Activated naive CD4-positive, alpha-beta T cell treated with anti-CD3 and anti-CD28 coated beads for 36 hours (primary cell): ENCODE data around the gene OR10T2. TPM values are rescaled to one million over a fixed set of nuclear protein-coding genes. Genes with fewer than 3 reads are reported as not detected.
"Not testable (repeated sequence)": the region's sequence is repeated elsewhere in the genome, so short reads cannot be mapped to it uniquely, and the experiment has no call there.

Experiments
- CTCF ChIA-PET: fragments of 350-600 bp; sonication (Branson Sonifier 250); formaldehyde crosslinking; loops from one replicate; lab custom pipeline; 2021; ENCODE audit warnings: antibody characterized with exemption; lab: Charles Lee
- DNase-seq: peaks from one replicate; pipeline ENCODE4 v3.0.0-alpha.2; 2020
- H3K27ac Mint-ChIP-seq: one replicate; pipeline ENCODE4 v1.8.0; 2021; ENCODE audit warnings: mild to moderate bottlenecking, mixed read lengths
- H3K27me3 Mint-ChIP-seq: one replicate; pipeline ENCODE4 v1.8.0; 2021; ENCODE audit warnings: low read depth, mixed read lengths
- H3K36me3 Mint-ChIP-seq: one replicate; pipeline ENCODE4 v1.8.0; 2021; ENCODE audit warnings: low read depth, mixed read lengths
- H3K4me1 Mint-ChIP-seq: one replicate; pipeline ENCODE4 v1.8.0; 2021; ENCODE audit warnings: low read depth, mixed read lengths
- H3K4me3 Mint-ChIP-seq: one replicate; pipeline ENCODE4 v1.8.0; 2021; ENCODE audit warnings: mild to moderate bottlenecking, moderate library complexity, mixed read lengths
- H3K9me3 Mint-ChIP-seq: one replicate; pipeline ENCODE4 v1.8.0; 2021; ENCODE audit warnings: mixed read lengths
- intact Hi-C: fragments of 100-400 bp; cut with micrococcal nuclease; formaldehyde crosslinking; loops from one replicate; pipeline ENCODE4 v1.15.1; 2023
- total RNA-seq, 2 experiments: library from RNA; stranded (reverse); gene quantifications; one replicate each; pipeline ENCODE4 v1.2.3, GENCODE V29; 2021

The OR10T2 gene
- total RNA-seq, 2 experiments from 2014 or later = not detected

DNA sequence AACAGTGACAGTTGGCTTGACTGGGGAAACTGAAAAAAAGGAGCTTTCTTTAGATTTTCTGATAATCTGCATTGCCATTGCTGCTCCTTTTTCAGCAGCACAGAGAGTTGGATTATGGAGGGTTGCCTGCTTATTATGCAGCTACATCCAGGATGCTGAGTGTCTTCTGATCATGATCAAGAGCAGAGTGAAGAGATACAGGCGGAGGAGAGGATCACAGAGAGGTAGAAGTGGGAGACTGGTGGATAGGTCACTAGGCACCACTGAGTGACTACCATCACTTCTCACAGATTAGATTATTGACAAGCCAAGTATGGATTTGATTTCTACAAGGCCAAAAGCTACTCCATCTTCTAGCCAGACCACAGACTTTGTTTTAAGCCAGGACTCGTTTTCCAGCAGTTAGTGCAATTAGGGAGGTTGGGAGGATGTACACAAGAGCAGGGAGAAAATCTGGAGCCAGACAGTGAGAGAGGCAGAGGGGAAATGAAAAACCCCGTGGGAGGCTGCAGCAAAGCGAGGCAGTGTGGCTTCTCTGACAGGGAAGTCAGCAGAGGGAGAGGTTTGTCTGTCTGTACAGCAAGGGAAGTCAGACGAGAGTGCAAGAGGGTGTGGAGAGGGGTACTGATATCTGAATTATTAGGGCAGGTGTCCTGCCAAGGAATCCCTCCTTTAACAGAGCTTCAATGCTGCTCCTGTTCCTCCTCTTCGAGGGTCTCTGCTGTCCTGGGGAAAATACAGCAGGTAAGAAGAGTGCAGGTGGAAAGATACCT lies 45.8 kb downstream of the OR10T2 start, which contains the start of gene CD1E:
TSS of gene CD1E (plus strand) at position 592 of the 773 bp plus-strand sequence. CDS start at position 687, 95 bp downstream.
- intact Hi-C loops = no loop called here
- no peaks in the 10 kb centered on the region for H3K4me1 Mint-ChIP-seq
- CTCF ChIA-PET = no interaction called here
- peaks cover 22% of the 10 kb centered on the region for H3K27me3 Mint-ChIP-seq
- no peaks in the 10 kb centered on the region for H3K9me3 Mint-ChIP-seq
- no peak within 1 kb of the TSS for H3K27ac Mint-ChIP-seq
- no peak for DNase-seq
- H3K4me3 Mint-ChIP-seq = no peak within 1 kb of the TSS
- H3K36me3 Mint-ChIP-seq = no peaks in the 10 kb centered on the region

DNA sequence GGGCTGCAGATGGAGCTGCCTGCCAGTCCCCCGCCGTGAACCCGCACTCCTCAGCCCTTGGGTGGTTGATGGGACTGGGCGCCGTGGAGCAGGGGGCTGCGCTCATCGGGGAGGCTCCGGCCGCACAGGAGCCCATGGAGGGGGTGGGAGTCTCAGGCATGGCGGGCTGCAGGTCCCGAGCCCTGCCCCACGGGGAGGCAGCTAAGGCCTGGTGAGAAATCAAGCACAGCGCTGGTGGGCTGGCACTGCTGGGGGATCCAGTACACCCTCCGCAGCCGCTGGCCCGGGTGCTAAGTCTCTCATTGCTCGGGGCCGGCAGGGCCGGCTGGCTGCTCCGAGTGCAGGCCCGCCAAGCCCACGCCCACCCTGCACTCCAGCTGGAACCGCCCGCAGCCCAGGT lies 50.3 kb downstream of the OR10T2 start:
- H3K27me3 Mint-ChIP-seq, CTCF ChIA-PET, H3K27ac Mint-ChIP-seq, H3K36me3 Mint-ChIP-seq, DNase-seq, H3K9me3 Mint-ChIP-seq, intact Hi-C loops, H3K4me1 Mint-ChIP-seq, H3K4me3 Mint-ChIP-seq: not testable (repeated sequence)

Other genes starting within 250 kb of the OR10T2 start
- gene CD1D, start 218.6 kb downstream of the OR10T2 start, total RNA-seq = not detected
- gene CD1A, start 145.0 kb downstream of the OR10T2 start, total RNA-seq = not detected
- under 1 TPM; 0.19 to 0.37 TPM for gene CD1C, start 109.5 kb downstream of the OR10T2 start, total RNA-seq
- not detected for gene CD1B, start 67.9 kb downstream of the OR10T2 start, total RNA-seq
- gene CD1E, start 45.6 kb downstream of the OR10T2 start, total RNA-seq = not detected
- gene OR10K2, start 26.8 kb upstream of the OR10T2 start, total RNA-seq = not detected
- not detected for gene OR10K1, start 62.4 kb upstream of the OR10T2 start, total RNA-seq
- gene OR10R2, start 72.8 kb upstream of the OR10T2 start, total RNA-seq = not detected
- not detected for gene OR6Y1, start 154.9 kb upstream of the OR10T2 start, total RNA-seq
- gene OR6P1, start 171.1 kb upstream of the OR10T2 start, total RNA-seq = not detected
- gene OR10X1, start 180.4 kb upstream of the OR10T2 start, total RNA-seq = not detected
- not detected for gene OR10Z1, start 205.8 kb upstream of the OR10T2 start, total RNA-seq